Activated naive CD4-positive, alpha-beta T cell treated with anti-CD3 and anti-CD28 coated beads, Interleukin-2, amount 10 ng/mL, durations not matched to agents 7 days and 5 days (primary cell): ENCODE data around the gene TOM1L2.
A peak's percentile ranks its signal among the peaks of the same experiment; 100 is the strongest.
"Not testable (repeated sequence)": the region's sequence is repeated elsewhere in the genome, so short reads cannot be mapped to it uniquely, and the experiment has no call there.

Experiments
- CTCF ChIA-PET: fragments of 350-600 bp; sonication (Branson Sonifier 250); formaldehyde crosslinking; loops from one replicate; lab custom pipeline; 2021; ENCODE audit warnings: antibody characterized with exemption; lab: Charles Lee
- DNase-seq: peaks from one replicate; pipeline ENCODE4 v3.0.0-alpha.2; 2020
- H3K27ac Mint-ChIP-seq: one replicate; pipeline ENCODE4 v1.8.0; 2021; ENCODE audit warnings: mild to moderate bottlenecking, moderate library complexity, mixed read lengths
- H3K27me3 Mint-ChIP-seq: one replicate; pipeline ENCODE4 v1.8.0; 2021; ENCODE audit warnings: mild to moderate bottlenecking, mixed read lengths
- H3K36me3 Mint-ChIP-seq: one replicate; pipeline ENCODE4 v1.8.0; 2021; ENCODE audit warnings: mixed read lengths
- H3K4me1 Mint-ChIP-seq: one replicate; pipeline ENCODE4 v1.8.0; 2021; ENCODE audit warnings: mixed read lengths
- H3K4me3 Mint-ChIP-seq: one replicate; pipeline ENCODE4 v1.8.0; 2021; ENCODE audit warnings: mild to moderate bottlenecking, moderate library complexity, mixed read lengths
- H3K9me3 Mint-ChIP-seq: one replicate; pipeline ENCODE4 v1.8.0; 2021; ENCODE audit warnings: mixed read lengths

TOM1L2 gene

GRCh38 chr17:18005496-18005895 lies 33.3 kb upstream of the TOM1L2 start:
- CTCF ChIA-PET, result no interaction called here

GRCh38 chr17:18004884-18005305 lies 32.7 kb upstream of the TOM1L2 start:
- H3K4me3 Mint-ChIP-seq, result no peak overlapping the region
- peaks cover 2% of the 10 kb centered on the region for H3K36me3 Mint-ChIP-seq
- H3K9me3 Mint-ChIP-seq, result no peaks in the 10 kb centered on the region
- H3K27me3 Mint-ChIP-seq, result no peaks in the 10 kb centered on the region
- no peaks in the 10 kb centered on the region for H3K4me1 Mint-ChIP-seq
- no peak overlapping the region for H3K27ac Mint-ChIP-seq
- CTCF ChIA-PET, result no interaction called here
- no peak for DNase-seq

More at GRCh38 chr17:18005496-18005895, 33.3 kb upstream of the TOM1L2 start:
- Mint-ChIP-seq H3K27me3 (no peaks in the 10 kb centered on the region), H3K36me3 (peaks cover 2% of the 10 kb centered on the region), H3K9me3 (no peaks in the 10 kb centered on the region), H3K4me3 (no peak overlapping the region), H3K27ac (no peak overlapping the region), H3K4me1 (no peaks in the 10 kb centered on the region)
- DNase-seq, result no peak

- no peak for DNase-seq
- CTCF ChIA-PET, result interaction anchor here (0.7 kb wide), 1 partner anchor 312 kb away, joined by 3 read pairs; no protein-coding TSS in a partner anchor
- H3K27me3 Mint-ChIP-seq, result no peaks in the 10 kb centered on the region
- no peaks in the 10 kb centered on the region for H3K9me3 Mint-ChIP-seq
- H3K36me3 Mint-ChIP-seq, result peaks cover 2% of the 10 kb centered on the region
- no peaks in the 10 kb centered on the region for H3K4me1 Mint-ChIP-seq
- H3K27ac Mint-ChIP-seq, result no peak overlapping the region
- H3K4me3 Mint-ChIP-seq, result no peak overlapping the region
Measured at GRCh38 chr17:18004345-18004744, 32.1 kb upstream of the TOM1L2 start.

- no peaks in the 10 kb centered on the region for H3K27me3 Mint-ChIP-seq
- CTCF ChIA-PET, result no interaction called here
- H3K36me3 Mint-ChIP-seq, result peaks cover 2% of the 10 kb centered on the region
- H3K27ac Mint-ChIP-seq, result no peak overlapping the region
- no peaks in the 10 kb centered on the region for H3K4me1 Mint-ChIP-seq
- no peak overlapping the region for H3K4me3 Mint-ChIP-seq
- H3K9me3 Mint-ChIP-seq, result no peaks in the 10 kb centered on the region
- no peak for DNase-seq
Measured at GRCh38 chr17:18002171-18002570, 30.0 kb upstream of the TOM1L2 start.

- H3K4me1 Mint-ChIP-seq, result no peaks in the 10 kb centered on the region
- no peak for DNase-seq
- H3K4me3 Mint-ChIP-seq, result no peak overlapping the region
- no peaks in the 10 kb centered on the region for H3K36me3 Mint-ChIP-seq
- H3K27ac Mint-ChIP-seq, result no peak overlapping the region
- H3K27me3 Mint-ChIP-seq, result no peaks in the 10 kb centered on the region
- no peaks in the 10 kb centered on the region for H3K9me3 Mint-ChIP-seq
- CTCF ChIA-PET, result no interaction called here
Measured at GRCh38 chr17:18000030-18000408, 27.8 kb upstream of the TOM1L2 start.

DNA sequence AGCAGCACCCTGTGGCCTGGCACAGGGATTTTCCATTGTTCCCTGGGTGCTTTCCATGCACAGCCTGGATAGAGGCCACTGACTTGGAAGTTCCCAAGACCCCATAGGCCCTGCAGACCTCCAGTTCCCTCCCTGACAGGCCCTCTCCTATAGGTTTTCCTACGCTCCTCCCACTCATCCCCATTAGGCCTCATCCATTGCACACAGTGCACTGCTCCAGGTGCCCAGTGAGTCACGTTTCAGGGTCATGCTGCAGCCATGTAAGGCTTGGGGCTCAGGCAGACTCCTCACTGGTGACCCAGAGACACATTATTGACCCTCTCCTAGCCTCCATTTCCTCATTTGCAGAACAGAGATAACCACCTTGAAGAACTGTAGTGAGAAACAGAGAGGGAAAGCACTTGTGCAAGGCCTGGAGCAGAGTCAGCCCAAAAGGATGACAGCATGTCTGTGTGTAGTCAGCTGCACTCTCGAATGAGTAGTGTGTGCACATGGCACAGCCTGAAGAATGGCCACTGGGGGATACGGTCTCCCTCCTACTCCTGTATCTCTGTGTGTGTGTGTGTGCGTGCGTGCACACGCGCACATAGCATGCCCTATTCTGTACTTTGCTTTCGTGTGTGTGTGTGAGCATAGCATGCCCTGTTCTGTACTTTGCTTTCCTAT lies 27.3 kb upstream of the TOM1L2 start:
- no peak for DNase-seq
- CTCF ChIA-PET, result no interaction called here
- H3K27ac Mint-ChIP-seq, result no peak overlapping the region
- no peaks in the 10 kb centered on the region for H3K27me3 Mint-ChIP-seq
- H3K36me3 Mint-ChIP-seq, result no peaks in the 10 kb centered on the region
- H3K4me3 Mint-ChIP-seq, result no peak overlapping the region
- H3K9me3 Mint-ChIP-seq, result no peaks in the 10 kb centered on the region
- H3K4me1 Mint-ChIP-seq, result no peaks in the 10 kb centered on the region

GRCh38 chr17:17998934-17999333 lies 26.7 kb upstream of the TOM1L2 start:
- DNase-seq, result no peak
- H3K9me3 Mint-ChIP-seq, result no peaks in the 10 kb centered on the region
- peaks cover 5% of the 10 kb centered on the region for H3K27me3 Mint-ChIP-seq
- no peaks in the 10 kb centered on the region for H3K4me1 Mint-ChIP-seq
- no peak overlapping the region for H3K27ac Mint-ChIP-seq
- CTCF ChIA-PET, result no interaction called here
- no peak overlapping the region for H3K4me3 Mint-ChIP-seq
- H3K36me3 Mint-ChIP-seq, result no peaks in the 10 kb centered on the region

DNA sequence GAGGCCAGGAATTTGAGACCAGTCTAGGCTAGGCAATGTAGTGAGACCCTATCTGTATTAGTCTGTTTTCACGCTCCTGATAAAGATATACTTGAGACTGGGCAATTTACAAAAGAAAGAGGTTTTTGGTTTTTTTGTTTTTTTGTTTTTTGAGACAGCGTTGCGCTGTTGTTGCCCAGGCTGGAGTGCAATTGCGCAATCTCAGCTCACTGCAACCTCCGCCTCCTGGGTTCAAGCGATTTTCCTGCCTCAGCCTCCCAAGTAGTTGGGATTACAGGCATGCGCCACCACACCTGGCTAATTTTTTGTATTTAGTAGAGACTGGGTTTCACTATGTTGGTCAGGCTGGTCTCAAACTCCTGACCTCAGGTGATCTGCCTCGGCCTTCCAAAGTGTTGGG lies 23.7 kb upstream of the TOM1L2 start:
- CTCF ChIA-PET, H3K4me3 Mint-ChIP-seq, H3K36me3 Mint-ChIP-seq, DNase-seq, H3K27ac Mint-ChIP-seq, H3K4me1 Mint-ChIP-seq, H3K9me3 Mint-ChIP-seq: not testable (repeated sequence)
- peaks cover 11% of the 10 kb centered on the region for H3K27me3 Mint-ChIP-seq

- Mint-ChIP-seq H3K4me3 (no peak overlapping the region), H3K4me1 (no peaks in the 10 kb centered on the region), H3K27ac (no peak overlapping the region), H3K9me3 (no peaks in the 10 kb centered on the region), H3K27me3 (peaks cover 15% of the 10 kb centered on the region), H3K36me3 (no peaks in the 10 kb centered on the region)
- CTCF ChIA-PET, result interaction anchor here (0.9 to 1.5 kb wide), 4 partner anchors 29 to 126 kb away, joined by 3 read pairs; no protein-coding TSS in a partner anchor
- peak; percentile 37 for DNase-seq
Measured at GRCh38 chr17:17994271-17995069, 22.3 kb upstream of the TOM1L2 start.

GRCh38 chr17:17993852-17994251 lies 21.7 kb upstream of the TOM1L2 start:
- Mint-ChIP-seq H3K27ac (no peak overlapping the region), H3K4me1 (no peaks in the 10 kb centered on the region), H3K4me3 (no peak overlapping the region), H3K27me3 (peaks cover 15% of the 10 kb centered on the region), H3K9me3 (no peaks in the 10 kb centered on the region), H3K36me3 (no peaks in the 10 kb centered on the region)
- no peak for DNase-seq
- CTCF ChIA-PET, result interaction anchor here (1.0 kb wide), 1 partner anchor 31 kb away, joined by 3 read pairs; no protein-coding TSS in a partner anchor

DNA sequence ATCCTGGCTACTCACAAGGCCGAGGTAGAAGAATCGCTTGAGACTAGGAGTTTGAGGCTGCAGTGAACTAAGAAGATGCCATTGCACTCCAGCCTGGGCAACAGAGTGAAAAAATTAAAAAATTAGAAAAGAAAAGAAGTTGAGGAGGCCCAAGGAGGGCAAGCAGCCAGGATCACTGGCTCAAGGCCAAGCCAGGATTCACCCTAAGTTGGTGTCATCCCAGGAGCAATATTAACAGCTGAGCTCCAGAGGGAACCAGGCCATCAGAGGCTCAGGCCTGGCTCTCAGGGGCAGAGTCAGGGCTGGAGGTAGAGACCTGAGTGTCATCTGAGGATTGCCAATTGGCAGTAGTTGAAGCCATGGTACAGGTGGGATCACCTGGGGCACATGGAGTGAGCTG lies 21.2 kb upstream of the TOM1L2 start:
- Mint-ChIP-seq H3K4me1 (no peaks in the 10 kb centered on the region), H3K27ac (no peak overlapping the region), H3K9me3 (no peaks in the 10 kb centered on the region), H3K36me3 (no peaks in the 10 kb centered on the region), H3K4me3 (no peak overlapping the region), H3K27me3 (peaks cover 15% of the 10 kb centered on the region)
- DNase-seq, result no peak
- CTCF ChIA-PET, result no interaction called here

DNA sequence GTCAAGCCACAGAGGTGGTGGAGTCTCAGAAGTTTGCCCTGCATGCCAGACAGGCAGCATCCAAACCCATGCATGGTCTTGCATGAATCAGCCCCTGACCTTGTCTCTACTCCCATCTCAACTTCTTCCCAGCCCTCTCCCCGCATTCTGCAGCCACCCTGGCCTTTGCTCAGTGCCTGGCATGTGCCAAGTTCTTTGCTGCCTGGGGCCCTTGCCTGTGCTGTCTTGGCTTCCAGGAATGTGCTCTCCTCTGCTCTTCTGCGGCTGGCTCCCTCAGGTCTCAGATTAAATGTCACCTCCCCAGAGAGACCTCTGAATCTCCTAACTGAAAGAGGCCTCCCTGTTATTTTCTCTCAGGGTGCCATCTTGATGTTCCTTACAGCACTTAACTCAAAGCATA lies 18.1 kb upstream of the TOM1L2 start:
- no peak overlapping the region for H3K4me3 Mint-ChIP-seq
- CTCF ChIA-PET, result no interaction called here

DNA sequence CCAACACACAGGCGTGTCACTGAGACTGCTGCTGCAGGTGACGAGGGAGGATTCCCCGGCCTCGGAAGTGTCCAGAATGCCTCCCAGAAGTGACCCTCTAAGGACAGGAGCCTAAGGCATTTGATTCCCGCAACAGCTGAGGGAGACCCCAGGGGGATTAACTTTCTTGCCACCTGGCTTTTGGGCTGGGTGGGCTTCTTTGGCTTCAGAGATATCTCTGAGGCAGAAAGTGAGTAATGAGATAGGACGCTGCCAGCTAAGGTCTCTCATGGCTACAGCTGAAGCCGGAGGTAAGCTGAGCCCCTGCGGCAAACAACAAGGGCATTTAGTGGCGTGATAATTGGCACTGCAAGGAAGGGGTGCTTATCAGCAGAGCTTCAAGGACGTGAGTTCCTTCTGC lies 17.4 kb upstream of the TOM1L2 start:
- CTCF ChIA-PET, result no interaction called here
- no peaks in the 10 kb centered on the region for H3K4me1 Mint-ChIP-seq
- H3K4me3 Mint-ChIP-seq, result no peak overlapping the region
- no peak overlapping the region for H3K27ac Mint-ChIP-seq
- no peak for DNase-seq
- H3K36me3 Mint-ChIP-seq, result no peaks in the 10 kb centered on the region
- H3K27me3 Mint-ChIP-seq, result peaks cover 15% of the 10 kb centered on the region
- H3K9me3 Mint-ChIP-seq, result no peaks in the 10 kb centered on the region

More for the DNA sequence above, 18.1 kb upstream of the TOM1L2 start:
- no peaks in the 10 kb centered on the region for H3K4me1 Mint-ChIP-seq
- no peak for DNase-seq
- no peaks in the 10 kb centered on the region for H3K9me3 Mint-ChIP-seq
- no peak overlapping the region for H3K27ac Mint-ChIP-seq
- H3K36me3 Mint-ChIP-seq, result no peaks in the 10 kb centered on the region
- H3K27me3 Mint-ChIP-seq, result peaks cover 15% of the 10 kb centered on the region

DNA sequence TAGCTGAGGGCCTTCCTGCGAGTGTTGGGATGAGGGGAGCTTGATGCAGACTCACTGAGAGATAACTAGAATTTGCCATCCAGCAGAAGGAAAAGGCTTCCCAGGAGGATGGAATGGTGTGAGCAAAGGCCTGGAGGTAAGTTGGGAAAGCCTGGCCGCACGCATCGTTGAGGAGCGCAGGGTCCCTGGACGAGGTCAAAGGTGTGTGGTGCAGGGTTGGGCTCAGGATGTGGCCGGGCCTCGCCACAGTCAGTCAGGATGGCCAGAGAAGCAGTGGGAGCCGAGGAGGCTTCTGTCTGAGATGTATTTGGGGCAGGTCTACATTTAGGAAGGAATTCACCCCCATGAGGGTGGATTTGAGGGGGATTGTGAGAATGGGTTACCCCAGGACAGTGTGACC lies 16.9 kb upstream of the TOM1L2 start:
- Mint-ChIP-seq H3K27ac (no peak overlapping the region), H3K9me3 (no peaks in the 10 kb centered on the region), H3K4me1 (no peaks in the 10 kb centered on the region), H3K36me3 (no peaks in the 10 kb centered on the region), H3K27me3 (peaks cover 11% of the 10 kb centered on the region), H3K4me3 (no peak overlapping the region)
- CTCF ChIA-PET, result no interaction called here
- DNase-seq, result no peak

GRCh38 chr17:17988427-17988945 lies 16.3 kb upstream of the TOM1L2 start:
- Mint-ChIP-seq H3K36me3 (no peaks in the 10 kb centered on the region), H3K4me1 (no peaks in the 10 kb centered on the region), H3K9me3 (no peaks in the 10 kb centered on the region), H3K27me3 (peaks cover 10% of the 10 kb centered on the region), H3K4me3 (no peak overlapping the region), H3K27ac (no peak overlapping the region)
- CTCF ChIA-PET, result no interaction called here
- no peak for DNase-seq
